ENCODE measurements around the gene SIPA1L3.
"Not testable (repeated sequence)": the region's sequence is repeated elsewhere in the genome, so short reads cannot be mapped to it uniquely, and the experiment has no call there.

Gene SIPA1L3

DNA sequence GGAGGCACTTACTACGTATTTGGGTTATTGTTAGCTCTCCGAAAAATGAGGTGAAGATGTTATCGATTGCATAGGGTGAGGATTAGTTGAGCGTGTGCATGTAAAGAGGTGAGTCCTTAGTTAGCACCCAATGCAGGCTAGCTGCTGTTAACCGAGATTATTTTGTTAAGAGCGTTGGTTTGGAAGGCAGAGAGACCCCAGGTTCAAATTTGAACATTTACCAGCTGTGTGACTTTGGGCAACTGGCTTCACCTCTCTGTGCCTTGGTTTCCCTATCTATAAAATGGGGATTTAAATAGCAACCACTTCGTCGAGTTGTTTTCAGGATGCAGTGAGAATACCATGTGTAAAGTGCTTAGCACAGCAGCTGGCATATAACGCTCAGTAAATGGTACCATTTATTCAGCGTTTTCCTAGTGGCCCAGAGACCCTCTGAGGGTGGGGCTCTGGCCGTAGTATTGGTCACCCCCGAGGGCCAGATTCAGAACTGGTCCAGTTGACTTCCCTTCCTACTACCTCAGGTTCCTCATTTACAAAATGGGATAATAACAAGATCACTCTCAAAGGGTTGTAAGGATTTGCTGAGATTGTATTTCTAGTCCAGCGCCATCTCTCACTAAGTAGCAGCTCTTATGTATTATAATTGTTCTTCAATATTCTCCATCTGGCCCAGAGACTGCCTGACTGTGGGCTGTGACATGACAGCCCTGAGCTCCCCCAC lies 887 bp downstream of the SIPA1L3 start:
- no peak for DNase-seq (ENCODE audit: low read depth)

DNA sequence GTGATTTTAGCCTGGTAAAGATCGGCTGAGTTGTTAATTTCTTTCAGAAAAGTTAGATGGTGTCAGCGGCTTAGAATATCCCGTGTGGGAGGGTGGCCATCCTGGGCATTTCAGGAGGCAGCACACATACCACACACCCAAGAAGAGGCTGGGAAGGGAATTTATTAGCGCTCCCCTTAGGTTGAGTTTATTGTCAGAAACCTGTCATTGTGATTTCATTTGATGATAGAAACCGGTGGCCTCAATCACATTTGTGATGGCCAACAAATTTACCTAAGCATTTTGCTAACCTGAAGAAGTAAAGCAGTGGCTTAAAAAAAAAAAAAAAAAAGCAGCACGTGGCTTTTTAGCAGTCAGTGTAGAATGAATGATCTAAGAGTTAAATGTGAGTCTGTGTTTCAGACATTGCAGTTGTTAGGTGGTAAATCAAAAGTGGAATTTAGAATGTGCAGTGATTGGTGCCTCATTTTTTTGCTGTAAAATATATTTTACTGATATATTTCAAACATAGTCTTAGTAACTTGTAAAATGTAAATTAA lies 2.7 kb downstream of the SIPA1L3 start:
- no peak for DNase-seq (ENCODE audit: low read depth)

DNA sequence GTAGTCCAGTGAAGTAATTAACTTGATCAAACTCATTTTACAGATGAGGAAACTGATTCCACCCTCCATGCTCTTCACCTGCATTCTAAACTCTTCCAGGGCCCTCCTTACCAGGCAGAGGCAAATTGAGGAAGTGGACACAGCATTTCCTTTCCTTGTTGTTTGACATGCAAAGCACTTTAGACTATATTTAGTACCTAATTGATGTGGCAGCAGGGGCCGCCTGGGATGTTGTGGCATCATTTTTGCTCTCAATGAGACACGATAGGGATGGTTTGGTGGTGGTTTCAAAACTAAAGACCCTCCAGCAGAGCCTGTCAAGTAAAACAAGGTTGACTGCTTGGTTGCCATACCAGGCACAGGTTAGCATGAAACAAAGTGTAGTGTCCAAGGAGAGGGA lies 7.9 kb downstream of the SIPA1L3 start:
- DNase-seq (ENCODE audit: low read depth), result no peak

DNA sequence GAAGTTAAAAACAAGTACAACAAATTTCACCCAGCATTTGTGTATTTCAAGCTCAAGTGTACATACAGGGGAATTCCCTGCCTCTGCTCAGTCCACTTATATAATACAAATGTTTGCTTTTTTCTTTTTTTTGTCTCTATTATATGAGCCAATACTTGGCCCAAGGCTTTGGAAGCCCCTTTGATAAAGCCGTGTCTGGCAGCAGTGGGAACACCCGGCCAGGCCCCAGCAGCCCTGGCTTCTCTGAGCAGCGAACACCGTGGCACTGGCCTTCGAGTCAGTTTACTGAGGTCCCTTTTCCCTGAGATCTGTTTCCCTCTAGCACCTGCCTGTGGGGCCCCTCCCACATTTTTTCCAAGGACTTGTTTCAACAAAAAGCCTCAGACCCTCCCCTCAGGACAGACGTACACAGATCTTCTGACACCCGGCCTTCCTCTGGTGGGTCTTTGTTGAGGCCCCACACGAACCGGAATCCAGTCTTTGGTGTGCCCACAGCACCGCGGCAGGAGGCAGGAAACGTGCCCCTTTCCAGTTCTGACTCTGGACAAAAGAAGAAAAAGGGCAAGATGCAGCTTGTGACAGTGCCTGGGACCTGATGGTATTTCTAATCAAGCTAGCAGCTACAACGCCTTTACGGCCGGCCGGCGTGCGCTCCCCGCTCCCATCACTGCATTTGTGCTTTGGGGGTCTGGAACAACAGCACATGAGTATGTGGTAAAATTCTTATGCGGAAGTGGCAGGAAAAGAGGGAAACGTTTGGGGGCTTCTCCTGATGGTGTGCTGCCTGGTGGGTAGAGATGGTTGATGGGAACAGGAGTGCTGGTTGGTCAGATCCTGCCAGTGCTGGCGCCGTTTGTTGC lies 13.8 kb downstream of the SIPA1L3 start:
- DNase-seq (ENCODE audit: low read depth), result no peak

DNA sequence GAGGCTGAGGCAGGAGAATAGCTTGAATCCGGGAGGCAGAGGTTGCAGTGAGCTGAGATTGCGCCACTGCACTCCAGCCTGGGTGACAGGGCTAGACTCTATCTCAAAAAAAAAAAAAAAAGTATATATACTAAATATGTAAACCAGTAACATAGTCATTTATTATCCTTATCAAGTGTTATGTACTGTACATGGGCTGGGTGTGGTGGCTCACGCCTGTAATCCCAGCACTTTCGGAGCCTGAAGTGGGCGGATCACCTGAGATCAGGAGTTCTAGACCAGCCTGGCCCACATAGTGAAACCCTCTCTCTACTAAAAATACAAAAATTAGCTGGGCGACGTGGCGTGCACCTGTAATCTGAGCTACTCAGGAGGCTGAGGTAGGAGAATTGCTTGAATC lies 17.6 kb downstream of the SIPA1L3 start:
- not testable (repeated sequence) for DNase-seq (ENCODE audit: low read depth)

DNA sequence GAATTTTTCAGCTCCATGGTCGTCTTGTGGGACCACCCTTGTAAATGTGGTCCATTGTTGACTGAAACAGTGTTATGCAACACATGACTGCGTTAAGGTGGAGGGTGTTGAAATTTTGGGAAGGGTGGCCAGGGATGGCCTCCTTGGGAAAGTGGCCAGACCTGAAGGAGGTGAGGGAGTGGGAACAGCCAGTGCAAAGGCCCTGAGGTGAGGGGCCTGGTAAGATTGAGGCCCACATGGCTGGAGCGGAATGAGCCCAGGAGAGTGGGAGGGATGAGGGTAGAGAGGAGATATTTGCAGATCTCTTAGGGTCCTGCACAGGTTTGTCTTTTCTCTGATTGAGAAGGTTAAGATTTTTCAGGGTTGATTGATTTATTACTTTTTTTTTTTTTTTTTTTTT lies 18.2 kb downstream of the SIPA1L3 start:
- no peak for DNase-seq (ENCODE audit: low read depth)

DNA sequence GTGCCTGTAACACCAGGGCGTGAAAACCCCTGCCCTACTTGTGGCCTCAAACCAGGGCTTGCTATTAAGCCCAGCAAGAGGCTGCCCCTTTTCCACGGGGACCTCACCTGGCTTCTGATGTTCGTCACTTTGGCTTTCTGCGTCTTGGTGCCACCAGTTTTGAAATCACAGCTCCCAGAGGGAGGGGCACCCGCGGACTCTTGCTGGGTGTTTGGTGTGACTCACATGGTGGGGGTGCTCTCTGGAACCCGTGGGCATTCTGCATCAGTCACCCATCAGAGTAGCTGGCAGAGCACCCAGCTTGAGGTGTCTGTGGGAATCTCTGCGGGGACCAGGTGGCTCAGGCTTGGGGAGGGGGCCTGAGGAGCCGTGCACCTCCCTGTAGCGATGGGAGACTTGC lies 19.2 kb downstream of the SIPA1L3 start:
- no peak for DNase-seq (ENCODE audit: low read depth)

DNA sequence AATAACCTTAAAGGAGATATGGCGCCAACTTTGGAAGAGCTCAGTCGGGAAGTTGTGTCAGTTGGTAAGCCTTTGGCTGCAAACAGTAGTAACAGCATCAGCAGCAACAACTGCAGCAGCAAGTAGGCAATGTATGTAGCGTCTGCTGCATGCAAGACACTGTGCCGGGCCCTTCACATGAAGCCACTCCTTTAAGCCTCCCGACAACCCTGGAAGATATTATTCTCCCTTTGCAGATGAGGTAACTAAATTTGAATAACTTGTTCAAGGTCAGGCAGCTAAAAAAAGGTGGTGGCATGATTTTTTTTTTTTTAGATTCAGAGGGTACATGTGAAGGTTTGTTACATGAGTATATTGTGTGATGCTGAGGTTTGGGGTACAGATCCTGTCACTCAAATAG lies 19.7 kb downstream of the SIPA1L3 start:
- no peak for DNase-seq (ENCODE audit: low read depth)

DNA sequence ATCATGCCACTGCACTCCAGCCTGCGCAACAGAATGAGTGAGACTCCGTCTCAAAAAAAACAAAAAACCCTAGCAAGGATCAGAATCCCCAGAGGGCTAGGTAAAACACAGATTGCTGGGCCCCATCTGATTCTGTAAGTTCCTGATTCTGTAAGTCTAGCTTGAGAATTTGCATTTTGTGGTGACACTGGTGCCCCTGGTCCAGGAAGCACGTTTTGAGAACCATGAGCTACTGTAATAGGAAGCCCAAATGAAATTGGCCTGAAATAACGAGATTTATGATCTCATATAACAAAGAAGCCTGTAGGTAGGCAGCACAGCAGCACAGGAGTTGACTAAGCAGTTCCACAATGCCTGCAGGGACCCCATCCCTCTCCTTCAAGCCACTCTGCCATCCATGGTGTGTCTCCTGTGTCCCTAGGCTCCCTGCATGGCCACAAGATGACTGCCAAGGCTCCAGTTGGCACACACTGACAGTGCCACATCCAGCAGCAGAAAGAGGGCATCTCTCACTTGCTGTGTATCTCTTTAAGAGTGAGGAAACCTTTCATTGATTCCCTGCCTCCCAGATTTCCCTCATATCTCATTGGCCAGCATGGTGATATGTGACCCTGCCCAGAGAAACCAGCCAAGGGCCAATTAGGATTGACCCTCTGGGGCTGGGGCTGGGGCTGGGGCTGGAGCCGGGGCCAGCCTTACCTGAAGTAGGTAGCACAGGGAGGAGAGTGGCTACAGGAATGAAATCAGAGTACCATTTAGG lies 21.7 kb downstream of the SIPA1L3 start:
- DNase-seq (ENCODE audit: low read depth), result no peak

DNA sequence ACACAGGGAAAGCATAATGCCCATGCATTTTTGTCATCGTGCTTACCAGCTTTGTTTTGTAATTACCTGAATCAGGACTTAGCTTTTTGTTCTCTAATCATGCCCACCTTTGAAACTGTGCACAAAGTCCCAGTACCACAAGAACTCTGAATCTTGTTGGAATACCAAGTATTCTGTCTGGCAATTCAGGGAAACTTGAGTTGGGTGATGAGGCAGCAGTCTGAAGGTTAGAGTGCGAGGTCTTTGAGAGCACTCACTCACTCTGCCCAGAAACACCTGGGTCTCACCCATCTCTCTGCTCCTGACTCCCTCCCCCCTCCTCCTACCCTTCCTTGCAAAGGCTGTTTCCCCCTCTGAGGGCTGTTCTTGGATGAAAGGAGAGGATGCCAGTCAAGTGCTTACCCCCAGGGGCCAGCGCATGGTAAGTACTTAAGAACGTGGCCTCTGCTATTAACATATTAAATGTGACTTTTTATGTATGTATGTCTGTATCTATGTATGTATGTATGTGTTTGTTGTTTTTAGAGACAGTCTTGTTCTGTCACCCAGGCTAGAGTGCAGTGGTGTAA lies 22.4 kb downstream of the SIPA1L3 start:
- DNase-seq (ENCODE audit: low read depth), result no peak

DNA sequence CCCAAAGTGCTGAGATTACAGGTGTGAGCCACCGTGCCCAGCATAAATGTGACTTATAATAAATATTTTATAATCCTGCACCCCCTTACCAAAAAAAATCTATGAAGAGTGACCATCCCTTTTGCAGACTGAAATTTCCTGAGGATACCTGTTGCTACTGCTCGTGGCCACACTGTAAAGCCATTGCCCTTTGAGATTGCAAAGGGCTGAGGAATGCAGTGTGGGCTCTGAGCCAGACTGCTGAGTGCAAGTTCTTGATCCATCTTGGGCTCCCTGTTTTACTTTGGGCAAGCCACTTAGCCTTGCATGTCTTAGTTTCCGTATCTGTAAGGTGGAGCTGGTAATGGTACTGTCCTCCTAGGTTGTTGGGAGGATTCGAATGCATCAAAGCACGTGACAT lies 23.4 kb downstream of the SIPA1L3 start:
- DNase-seq (ENCODE audit: low read depth), result no peak

DNA sequence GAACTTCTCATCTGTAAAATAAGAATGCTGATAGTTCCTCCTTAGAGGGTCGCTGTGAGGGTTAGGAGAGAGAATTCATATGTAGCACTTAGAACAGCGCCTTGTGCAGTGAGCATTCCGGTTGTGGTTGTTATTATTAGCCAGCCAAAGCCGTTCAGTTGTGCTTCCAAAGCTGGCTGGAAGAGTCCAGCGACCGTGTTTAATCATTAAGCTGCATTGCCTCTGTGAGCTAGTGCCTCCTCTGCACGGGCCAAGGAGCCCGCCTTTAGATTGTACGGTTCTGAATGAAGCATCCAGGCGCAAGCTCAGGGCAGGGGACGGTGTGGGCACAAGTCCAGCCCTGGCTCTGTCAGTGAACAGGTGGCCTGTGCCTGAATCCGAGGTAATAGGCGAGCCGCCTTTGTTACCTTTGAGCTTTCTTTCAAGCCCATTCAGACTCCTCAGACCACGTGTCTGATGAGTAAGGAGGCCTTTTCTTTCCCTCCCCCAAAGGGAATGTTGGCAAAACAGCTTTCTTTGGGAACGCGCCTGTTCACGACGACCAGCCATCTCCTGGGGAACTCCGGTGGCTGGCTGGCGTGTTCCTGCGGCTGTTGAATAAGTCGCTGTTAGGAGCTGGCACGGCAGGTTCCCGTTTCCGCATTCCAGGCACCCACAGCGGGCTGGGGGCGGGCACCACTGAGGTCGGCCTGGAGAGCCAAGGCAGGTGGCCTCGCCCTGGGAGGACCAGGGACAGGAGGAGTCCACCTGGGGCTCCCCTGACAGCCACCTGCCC lies 25.1 kb downstream of the SIPA1L3 start:
- no peak for DNase-seq (ENCODE audit: low read depth)

DNA sequence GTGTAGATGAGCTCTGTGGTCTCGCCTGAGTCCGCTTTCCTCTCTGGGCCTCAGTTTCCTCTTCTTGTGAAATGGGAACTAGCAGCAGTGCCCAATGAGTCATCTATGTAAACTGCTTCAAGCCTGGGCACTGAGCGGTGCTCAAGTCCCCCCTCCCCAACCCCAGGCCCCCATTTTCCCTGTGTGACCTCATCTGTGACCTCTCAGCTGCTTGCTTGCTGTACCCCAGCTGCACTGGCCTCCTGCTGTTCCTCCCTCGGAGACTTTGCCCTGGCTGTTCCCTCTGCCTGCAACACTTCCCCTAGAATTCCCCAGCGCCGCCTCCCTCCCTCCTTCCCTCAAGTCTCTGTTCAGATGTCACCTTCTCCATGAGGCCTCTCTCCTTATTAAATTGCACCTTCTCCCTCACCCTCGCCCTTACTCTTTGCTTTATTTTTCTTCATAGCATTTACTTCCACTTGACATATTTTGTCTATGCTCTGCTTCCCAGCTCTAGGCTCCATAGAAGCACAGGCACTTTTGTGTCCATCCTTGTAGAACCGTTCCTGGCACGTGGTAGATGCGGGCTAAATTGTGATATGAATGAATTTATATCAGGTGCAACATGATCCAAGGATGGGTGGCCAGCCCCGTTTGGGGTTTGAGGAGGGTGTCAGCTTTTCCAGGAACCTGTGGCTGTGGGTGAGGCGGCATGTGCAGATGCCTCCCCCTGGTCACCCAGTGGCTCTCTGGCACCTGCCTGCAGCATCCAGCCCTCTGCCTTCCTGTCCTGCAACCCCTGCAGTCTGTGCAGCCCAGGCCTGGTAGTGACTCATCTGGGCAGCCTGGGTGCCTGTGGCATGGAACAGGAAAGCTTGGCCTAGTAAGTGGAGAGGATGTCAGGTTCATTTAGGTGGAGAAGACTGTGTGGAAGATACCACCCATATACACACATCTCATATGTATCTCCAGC lies 26.3 kb downstream of the SIPA1L3 start:
- DNase-seq (ENCODE audit: low read depth), result no peak

DNA sequence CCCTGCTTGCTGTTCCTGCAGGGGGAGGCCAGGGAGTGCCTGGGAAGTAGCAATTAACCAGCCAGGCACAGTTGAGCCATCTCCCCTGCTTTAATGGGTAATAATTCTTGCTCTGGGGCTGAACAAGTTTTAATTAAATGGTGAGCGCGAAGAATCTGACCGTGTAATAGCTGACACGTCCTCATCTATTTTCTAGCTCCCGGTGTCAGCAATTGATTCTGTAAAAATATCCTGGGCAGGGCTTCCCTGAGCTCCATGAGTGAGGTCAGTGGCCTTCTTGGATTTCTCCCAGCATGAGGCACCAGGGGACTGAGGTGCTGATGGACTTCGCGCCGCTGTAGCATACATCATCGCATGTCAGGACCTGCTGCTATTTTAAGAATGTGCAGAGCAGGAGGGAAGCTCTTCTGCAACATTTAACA lies 26.9 kb downstream of the SIPA1L3 start:
- DNase-seq (ENCODE audit: low read depth), result peak; percentile 21

DNA sequence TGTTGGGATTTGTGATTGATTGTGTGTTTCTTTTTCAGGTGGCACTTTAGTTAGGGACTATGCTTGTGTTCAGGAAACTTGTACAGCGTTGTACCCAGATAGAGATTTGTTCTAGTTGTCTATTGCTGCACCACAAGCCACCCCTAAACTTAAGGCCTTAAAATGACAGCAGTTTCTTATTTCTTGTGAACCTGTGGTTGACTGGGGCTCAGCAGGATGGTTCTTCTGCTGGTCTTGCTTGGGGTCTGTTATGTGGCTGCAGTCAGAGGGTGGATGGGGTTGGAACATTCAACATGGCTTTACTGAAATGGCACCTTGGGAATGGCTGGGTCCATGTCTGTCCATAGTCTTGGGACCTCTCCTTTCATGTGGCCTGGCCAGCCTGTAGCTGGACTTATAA lies 28.3 kb downstream of the SIPA1L3 start:
- DNase-seq (ENCODE audit: low read depth), result no peak

DNA sequence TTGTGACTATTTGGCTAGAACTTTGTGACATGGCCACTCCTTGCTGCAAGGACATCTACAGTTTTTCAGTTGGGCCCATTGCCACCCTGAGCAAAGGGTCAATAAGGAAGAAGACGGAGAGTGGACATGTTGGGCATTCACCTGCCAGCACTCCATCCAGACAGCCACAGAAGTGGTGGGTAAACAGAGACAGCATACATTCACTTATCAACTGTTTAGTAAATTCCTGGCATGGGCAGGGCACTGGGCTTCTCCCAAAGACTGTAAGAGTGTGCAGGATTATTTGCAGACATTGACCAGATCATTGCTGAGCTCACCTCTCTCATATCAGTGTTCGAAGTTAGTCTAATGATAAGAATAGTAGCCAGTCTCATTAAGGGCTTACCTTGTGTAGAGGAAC lies 29.2 kb downstream of the SIPA1L3 start:
- no peak for DNase-seq (ENCODE audit: low read depth)

DNA sequence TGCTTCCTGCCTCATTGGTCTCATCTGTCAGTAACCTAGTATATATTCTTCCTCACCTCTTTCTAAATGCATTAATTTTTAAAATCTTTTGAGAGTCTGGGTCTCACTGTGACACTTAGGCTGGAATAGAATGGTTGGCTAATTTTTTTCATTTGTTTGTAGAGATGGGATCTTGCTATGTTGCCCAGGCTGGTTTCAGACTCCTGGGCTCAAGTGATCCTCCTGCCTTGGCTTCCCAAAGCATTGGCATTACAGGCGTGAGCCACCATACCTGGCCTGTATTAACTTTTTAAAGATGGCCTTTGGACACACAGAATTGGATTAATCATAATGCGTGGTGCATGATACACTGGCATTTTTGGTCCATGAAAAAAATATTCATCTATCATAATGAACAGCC lies 29.9 kb downstream of the SIPA1L3 start:
- no peak for DNase-seq (ENCODE audit: low read depth)

DNA sequence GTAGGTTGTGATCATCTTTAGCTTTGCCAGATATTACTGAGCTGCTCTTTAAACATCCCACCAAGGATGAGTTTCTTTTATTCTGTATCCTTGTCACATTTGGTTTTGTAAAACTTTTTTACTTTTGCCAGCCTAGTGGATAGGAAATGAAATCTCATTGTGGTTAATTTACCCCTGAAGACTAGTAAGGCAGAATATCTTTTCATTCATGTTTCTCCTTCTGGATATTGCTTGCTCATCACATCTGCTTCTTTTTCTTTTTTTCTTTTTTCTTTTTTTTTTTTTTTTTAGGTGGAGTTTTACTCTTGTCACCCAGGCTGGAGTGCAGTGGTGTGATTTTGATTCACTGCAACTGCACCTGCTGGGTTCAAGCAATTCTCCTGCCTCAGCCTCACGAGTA lies 31.3 kb downstream of the SIPA1L3 start:
- DNase-seq (ENCODE audit: low read depth), result no peak

DNA sequence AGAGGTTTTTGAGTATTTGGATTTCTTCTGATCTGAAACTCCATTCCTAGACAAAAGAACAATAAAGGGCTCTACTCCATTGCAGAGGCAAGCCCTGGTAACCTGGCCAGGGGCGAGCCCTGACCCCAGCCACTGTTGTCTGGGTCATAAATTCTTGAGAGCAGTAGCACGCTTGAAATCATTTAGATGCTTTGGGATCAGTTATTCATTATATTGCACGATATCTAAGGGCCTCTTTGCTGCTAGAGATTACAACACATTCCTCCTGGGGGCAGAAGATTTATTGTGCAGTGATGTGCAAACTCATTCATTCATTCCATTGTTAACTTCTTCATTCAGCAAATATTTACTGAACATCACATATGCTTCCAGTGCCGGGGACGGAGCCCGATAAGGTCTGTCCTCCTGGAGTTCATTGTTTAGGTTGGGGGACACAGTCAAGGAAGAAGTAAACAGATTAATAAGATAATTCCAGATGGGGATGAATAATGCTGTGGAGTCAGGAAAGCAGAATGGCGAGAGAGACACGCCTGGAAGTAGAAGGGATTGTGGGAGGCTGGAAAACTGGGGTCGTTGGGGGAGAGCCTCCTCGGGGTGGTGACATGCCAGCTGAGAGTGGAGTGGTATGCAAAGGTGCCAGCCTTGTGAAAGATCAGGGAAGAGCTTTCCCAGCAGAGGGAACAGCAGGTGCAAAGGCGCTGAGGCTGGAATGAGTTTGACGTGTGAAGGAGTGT lies 34.9 kb downstream of the SIPA1L3 start:
- no peak for DNase-seq (ENCODE audit: low read depth)

DNA sequence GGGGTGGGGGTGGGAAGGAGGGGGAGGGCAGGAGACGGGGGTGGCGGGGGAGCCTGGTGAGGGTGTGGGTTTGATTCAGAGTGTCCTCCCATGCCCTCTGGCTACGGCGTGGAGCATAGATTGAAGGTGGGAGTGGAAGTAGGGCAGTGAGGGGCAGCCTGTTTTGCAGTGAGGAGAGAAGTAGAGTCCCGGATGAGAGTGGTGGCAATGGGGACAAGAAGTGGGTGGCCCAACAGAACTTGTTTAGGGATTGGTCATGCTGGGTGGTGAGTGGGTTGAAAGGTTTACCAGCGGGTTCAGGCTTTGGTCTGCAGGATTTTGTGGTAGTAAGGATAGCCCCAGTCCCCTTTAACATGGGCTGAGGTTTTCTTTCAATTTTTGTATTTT lies 35.5 kb downstream of the SIPA1L3 start:
- DNase-seq (ENCODE audit: low read depth), result no peak
